ENCODE results near the gene ETV6.
A peak's percentile ranks its signal among the peaks of the same experiment; 100 is the strongest.

Gene ETV6

DNA sequence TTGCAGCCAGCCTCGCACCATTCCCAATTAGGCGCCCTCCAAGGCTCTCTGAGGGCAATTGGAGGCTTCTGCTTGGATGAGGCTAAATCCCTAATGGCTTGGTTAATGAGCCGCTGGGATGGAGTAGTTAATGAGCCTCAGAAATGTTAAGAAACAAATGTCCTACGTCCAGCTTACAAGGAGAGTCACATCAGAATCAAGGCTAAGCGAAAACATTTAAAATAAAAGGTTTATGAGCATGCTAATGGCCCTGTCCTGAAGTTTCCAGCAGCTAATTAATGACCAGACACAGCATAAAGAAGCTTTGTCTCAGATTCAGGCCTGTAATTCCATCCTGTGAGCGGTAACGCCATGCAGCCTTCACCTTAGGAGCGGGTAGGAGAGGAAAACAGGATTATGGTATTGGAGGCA is 220.6 kb downstream of the ETV6 start:
- no peak for DNase-seq

DNA sequence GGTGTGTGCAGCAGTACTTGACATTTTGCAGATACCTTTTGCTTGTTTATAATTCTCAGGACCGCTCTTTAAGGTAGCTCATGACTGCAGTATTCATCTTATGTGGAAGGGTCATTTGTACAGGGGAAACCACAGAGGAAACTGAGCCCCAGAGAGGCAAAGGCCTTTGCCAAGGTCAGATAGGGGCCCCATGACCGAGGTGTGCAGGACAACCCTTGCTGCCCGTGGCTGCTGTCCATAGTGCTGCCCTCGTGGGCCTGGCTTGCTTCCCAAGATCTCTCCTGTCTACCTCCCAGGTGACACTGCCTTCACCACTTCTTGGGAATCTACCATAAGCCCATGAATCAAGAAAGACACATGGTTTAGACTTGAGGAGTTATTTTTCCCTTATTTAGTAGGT is 222.6 kb downstream of the ETV6 start:
- no peak for DNase-seq

DNA sequence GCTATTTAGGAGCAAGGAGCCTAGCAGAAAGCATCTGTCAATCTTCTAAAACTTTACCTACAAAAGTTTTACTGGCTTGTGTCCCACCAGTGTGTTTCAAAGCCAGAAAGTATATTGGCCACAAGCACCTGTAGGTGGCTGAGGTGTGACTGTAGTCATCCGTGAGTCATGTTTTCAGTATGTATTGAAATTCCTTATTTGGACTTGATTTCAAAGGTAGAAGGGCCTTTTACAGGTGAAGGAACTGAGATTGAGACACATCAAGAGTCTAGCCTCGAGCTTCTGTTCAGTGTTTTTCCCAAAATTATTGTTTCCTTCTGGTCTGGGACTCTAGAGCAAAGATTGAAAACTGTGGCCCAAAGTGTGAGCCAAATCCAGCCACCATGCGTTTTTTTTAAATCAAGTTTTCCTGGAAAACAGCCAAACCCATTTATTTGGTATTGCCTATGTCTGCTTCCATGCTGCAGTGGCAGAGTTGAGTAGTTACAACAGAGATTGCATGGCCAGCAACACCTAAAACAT is 226.0 kb downstream of the ETV6 start:
- peak in 1 of 2 experiments; percentile 24 for DNase-seq

DNA sequence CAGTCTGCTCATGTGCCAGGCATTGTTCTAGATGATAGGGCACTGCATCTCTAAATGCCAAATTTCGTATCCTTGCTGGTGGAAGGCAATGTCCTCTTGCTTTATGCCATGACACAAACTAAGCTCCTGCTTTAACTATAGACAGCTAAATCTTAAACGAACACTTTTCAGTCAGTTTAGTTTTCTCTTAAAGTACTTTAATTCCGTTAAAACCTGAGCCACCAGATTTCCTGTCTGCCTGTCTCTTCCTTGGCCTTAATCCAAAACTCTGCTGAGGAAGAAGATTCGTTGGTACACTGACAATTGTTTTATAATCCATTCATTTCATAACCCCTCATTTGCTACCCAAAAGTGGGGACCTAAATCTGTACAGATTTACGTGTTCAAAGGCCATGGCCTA is 226.8 kb downstream of the ETV6 start:
- no peak for DNase-seq

DNA sequence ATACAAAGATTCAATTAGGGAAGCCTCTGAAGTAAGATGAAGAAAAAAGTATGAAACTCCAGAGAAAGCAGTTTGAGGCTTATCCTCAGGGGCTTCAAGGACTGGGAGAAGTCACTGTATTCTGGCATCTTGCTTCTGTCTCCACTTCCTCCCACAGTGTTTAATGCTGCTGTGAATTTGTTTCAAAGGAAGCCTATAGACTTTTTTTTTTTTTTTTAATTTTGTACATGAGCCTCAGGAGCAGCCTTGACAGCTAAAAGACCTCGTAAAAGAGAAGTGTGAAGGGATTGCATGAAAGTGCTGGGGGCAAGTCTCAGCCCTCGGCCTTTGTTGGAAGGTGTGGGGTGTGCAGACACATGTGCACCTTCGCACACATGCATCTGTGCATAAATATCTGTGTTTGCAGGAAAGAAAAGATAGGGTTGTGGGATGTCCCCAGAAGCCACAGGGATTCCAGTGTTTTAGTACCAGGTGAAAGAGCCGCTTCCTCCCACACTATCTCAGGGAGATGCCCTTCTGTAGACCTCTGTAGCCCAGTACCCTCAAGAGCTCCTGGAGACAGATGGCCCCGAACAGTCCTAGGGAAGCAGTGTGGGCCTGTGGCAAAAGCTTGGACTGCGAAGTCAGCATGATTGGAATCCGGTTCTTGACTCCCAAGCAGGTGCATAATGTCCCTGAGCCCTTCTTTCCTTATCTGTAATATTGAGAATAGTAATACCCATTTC is 227.8 kb downstream of the ETV6 start:
- DNase-seq: no peak

DNA sequence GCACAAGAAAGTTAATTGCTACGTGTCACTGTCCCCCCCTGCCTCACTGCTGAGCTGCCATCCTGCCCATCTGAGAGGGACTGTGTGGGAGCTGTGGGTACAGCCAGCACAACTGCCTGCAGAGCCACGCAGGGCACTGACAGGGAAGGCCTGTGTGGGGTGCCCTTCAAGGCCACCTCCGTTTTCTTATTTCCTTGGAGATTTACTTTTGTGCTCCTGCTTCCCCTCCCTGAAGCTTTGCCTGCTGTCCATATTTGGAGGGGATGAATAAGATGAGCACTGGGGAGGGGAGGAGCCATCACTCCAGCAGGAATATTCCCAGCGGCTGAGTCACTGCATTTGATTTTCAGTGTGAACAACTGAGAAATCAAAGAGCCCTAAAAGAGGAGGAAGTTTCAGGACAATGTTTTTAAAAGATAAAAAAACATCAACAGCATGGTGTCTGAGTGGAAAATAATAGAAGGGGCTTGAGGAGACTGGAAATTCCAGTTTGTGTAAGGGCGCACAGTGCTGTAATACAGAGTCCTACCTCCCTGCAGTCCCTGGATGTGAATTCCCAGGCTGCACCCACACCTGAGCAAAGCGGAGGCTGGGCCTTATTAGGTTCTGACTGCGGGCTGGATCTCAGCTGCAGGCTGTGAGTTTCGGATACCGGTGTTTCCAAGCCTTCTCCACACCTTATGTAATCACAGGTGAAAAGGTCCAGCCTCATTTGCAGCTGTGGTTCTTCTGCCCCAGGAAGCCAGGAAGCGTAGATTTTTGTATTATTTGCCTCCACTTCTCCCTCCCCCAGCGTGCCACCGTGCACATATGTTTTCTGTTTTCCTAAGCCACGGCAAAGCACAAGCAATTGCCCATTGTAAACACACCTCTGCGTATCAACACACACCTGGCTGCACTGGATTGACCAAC is 228.7 kb downstream of the ETV6 start:
- DNase-seq: no peak

DNA sequence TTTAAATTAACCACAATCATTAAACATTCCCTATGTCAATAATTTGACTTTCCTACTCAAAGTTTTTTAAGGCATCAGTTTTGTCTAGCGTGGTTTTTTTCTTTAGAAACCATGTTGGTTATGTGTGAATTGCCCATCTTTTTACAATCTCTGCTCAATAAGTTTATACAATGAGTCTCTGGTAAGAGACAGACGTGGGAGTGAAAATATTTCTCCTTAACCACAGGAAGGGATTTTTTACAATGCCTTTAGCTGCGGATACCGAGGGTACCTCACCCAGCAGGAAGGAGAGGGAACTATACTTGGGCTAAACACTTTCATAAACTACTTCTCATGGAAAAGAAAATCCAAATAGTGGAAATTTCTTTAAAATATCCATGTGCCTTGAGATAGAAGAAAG is 229.8 kb downstream of the ETV6 start:
- no peak for DNase-seq

DNA sequence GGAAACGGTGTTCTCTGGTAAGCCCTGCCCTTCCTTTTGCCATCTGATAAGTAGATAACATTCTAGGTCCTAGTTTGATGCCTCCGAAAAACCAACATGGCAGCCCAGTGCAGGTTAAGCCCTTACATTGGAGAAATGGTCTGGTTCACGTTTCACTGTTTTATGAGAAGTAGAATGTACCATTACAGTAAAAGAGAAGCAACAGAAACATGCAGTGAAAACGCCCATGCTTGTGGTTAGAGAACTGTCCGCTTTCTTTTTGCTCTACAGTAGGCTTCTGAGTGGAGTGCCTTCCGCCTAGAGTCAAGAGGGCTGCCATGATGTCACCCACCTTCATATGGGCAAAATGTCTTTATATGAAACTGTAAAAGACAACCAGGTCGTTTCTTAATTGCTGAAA is 230.9 kb downstream of the ETV6 start:
- no peak for DNase-seq

DNA sequence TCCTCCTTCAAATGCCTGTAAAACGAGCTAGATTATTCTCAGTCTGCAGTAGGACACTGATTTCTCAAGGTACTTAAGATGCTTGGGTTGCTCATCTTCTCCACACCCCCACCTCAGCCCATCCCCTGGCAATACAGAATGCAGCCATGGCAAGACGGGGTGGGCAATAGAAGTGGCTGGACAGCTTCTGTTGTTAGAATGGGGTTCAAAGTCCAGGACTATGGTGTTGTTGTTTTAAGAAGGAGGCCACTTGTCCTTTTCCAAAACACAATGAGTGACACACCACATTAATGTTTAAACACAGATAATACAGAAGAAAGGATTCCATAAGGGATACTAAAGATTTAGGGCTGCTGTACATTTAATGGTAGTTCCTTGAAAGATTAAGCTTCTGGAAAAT is 232.4 kb downstream of the ETV6 start:
- no peak for DNase-seq

DNA sequence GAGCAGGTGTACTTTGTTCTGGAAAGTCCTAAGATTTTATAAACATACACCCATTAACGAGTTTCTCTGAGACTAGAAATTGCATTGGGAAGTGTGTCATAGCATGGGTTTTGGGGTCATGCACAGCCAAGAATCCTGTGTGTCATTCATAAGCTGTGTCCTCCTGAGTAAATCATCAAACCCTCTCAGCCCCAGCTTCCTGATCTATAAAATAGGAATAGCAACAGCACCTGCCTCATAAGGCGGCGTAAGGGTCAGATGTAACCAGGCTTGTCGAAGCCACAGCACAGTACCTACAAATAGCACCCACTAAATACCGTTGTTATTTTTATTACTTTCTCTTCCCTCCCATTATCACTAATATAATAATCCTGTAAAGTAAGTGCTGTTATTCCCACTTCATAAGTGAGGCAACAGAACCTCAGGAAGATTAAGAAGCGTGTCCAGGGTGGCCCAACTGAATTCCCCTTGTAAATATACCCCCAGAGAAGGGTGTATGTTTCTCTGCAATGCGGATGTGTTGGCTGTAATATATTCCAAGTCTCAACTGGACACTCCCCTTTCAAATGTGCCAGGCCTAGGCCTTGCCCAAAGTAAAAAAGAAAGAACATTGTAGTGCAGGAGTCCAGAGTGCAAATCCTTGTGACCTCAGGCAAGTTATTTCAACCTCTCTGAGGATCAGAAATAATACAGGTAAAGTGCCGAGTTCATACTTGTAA is 233.0 kb downstream of the ETV6 start:
- no peak for DNase-seq

DNA sequence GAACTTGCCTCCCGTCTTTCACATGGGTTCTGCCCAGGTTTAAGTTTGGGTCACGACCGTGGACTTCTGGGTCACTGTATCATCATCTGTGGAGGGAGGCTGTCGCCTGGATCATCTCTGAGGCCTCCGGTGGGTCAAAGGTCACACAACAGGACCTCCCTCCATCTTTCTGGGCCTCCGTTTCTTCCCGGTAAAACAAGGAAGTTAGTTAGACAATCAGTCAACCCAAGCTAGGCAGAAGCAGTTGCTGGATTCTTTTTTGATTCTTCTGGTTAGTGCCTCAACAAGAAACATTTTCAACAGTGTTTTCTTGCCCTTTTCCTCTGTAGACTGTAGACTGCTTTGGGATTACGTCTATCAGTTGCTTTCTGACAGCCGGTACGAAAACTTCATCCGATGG is 234.6 kb downstream of the ETV6 start:
- no peak for DNase-seq

DNA sequence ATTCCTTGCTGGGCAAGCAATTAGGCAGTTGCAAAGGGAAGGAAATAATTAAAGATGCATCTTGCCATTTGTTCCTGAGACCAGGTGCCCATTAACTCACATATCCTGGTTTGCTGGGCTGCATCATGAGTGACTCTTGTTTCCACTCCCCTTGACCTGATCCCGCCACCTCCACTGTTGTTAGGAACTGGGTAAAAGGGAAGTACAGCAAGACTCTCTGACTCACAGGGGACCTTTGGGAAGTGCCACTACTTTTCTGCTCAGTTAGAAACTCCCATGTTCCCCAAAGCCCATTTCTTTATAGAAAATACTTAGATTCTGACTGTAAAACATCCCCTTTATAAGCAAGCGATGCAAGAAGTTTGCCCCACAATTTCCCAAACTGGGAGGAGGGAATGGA is 235.2 kb downstream of the ETV6 start:
- no peak for DNase-seq

DNA sequence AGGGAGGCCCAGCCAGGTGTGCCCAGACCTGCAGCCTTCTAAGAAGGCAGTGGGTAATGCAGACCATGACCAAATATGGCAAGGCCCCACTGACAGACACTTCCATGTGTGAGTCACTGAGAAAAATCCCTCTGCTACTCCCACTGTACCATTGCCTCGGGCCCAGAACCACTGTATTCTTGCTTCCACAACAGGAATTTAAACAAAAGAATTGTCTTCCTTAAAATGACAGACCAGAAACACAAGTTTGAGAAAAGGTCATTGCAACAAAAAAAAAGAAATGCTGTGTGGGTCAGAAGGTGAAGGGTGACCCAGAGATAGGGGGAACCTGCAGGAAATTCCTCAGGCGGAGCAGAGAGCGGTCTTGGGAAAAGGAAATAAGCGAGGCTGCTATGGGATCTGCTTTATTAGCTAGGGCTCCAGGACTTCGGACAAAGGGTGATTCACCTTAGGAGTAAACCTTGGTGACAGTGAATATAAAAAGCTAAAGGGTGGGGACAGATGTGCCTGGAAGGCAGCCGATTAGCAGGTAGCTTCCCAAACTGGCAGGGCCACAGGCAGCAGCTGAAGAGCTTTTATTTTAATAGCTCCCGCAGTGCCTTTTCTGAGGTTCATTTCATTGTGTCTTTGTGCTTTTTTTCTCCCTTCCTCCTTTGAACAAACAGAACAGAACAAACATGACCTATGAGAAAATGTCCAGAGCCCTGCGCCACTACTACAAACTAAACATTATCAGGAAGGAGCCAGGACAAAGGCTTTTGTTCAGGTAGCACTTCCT is 236.0 kb downstream of the ETV6 start:
- no peak for DNase-seq

DNA sequence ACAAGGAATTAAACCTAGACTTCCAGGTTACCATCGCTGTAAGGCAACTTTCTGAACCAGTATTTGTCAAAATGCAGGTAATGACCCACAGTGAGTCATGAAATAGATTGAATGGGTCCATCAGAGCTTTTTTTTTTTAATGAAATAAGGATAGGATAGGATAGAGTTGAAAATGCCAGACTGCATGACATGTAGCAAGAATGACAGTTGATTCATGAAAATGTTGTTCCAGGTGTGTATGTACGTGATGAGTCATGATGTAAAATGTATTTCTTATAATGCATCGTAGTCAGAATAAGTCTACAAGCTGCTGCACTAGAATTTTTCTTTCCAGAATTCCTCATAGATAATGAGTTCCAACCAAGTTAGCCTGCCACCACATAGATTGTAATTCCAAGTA is 236.9 kb downstream of the ETV6 start:
- DNase-seq: no peak

DNA sequence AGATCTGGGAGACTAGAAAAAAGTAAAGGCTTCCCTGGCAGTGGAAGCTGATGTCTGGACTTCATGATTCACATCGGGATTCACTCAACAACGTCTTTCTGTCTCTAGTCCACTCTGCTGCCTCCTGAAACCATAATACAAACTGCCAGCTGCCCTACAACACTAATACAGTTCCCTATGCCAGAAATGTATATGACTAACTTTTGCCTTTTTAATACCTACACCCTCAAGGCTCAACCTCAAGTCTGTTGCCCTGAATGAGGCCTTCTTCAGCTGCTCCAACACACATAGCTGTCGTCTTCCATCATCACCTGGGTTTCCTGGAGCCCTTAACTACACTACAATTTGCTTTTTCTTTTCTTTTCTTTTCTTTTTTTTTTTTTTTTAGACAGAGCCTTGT is 238.6 kb downstream of the ETV6 start:
- DNase-seq: no peak

DNA sequence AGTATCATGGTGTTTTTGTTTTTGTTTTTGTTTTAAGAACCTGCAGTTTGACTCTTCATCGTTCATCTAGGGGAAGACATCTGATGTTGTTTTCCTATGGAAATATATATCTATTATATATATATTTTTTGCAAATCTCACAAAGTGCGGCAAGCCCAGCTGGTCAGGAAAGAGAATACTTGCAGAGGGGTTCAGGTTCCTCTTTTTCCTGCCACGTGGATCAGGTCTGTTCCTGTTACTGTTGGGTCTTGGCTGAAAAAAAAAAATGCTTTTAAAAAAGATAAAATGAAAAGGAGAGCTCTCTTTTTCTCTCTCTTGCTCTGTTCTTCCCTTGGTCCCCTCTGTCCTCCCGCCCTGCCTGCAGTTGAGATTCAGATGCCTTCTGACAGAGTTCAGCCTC is 241.9 kb downstream of the ETV6 start:
- no peak for DNase-seq

DNA sequence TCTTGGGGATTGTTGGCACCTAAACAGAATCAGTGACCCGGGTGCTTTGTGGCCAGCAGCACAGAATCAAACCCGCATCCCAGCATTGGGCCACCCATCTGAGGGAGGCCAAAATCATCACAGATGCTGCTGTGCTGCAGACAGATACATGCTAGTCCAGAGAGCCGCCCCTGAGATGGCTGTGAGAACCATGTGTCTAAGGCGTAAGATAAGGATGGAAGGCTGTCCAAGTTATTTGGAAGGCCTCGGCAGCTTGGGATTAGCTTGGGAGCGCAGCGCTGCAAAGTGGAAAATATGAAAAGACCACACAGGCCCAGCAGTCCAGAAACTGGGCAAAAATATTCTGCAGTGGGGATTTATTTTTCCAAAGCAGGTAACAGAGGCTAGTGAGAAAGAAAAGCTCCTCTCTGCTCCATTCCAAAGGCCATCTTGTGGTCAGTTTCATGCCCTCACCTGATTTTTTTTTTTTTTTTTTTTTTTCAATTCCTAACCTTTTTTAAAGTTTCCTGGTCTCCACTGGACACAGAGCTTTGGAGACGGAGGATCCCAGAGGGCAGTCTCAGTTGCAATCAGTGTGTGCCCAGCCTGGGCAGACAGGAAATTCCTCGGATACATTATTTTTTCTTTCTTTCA is 242.4 kb downstream of the ETV6 start:
- no peak for DNase-seq

DNA sequence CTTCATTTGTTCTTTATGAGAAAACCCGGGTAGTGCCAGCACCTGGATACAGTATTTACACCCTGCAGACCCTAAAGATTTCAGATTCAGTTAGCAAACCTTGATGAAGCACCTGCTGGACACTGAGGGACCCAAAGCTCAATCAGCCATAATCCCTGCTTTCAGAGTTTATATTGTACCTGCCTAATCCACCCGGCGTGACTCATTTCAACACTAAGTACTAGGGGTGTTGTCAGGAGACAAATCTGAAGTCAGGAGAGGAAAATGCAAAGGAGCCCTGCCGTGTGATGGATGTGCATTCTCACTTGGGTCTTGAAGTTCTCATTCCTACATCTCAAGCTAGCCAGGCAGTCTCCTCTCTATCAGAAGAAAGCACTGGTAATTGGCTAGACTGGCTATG is 244.5 kb downstream of the ETV6 start:
- no peak for DNase-seq

DNA sequence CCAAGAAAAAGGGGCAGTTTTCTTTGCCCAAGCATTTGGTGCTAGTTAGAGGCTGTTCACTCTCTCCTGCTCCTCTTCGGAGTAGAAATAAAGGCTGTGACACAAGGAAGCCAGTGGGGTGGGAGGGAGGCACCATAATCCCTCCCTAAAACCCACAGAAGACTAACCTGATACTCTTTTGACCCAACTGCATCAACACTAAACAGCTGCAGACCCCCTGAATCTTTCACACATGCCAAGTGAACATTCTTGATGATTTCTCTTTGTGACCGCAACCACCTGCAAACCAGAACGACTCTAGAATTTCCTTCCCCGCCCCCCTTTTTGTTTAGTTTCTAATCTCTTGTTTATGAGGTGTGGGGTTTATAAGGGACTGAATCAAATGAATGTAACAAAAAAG is 245.4 kb downstream of the ETV6 start:
- no peak for DNase-seq

DNA sequence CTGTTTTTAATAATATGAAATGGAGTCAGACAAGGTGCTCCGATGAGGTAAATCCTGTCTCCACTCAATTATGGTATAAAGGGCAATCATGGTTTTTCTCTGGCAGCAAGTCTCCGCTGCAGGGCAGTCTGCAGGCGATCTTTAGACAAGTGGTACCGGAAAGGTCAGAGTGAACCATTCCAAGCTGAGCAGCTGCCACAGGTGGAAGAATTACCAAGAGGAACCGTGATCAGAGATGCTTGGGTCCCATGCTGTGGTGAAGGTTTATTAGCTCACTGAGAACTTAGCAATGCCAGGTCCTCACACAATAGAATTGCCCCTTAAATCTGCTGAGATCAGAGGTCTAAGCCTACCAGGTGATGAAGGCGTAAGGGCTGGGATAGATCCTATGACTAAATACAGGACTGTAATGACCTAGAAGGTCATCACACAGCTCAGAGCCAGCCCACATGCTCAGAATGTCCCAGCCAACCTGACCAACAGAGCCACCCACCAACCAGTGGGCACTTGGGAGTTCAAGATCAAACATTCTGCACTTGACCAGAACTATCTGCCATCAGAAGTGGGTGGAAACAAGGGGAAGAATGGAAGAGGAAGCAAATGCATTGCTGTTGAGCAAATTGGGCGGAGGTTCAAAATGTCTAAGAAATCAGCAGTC is 246.1 kb downstream of the ETV6 start:
- DNase-seq: no peak

DNA sequence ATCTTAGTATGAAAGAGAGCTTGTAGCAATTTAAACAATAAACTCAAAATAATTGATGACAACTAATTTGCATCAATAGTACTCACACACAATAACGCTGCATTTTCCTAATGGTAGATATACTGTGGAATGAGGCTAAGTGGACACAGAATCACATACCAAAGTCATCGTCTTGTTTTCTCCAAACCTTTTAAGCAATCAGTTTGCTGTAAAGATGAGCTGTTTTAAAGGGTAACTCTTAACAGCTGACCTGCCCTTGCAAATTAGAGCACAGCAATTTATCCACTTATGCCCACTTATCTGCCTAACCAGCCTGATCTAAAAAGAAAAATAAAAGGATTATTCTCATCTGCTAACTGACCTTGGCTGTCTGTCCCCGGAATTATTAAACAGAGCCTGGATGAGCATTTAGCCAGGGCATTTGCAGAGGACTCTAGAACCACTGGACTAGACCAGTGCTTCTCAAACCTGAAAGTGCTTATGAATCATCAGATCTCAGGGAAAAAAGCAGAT is 247.0 kb downstream of the ETV6 start:
- no peak for DNase-seq

Measured in stimulated activated CD4-positive, alpha-beta T cell treated with anti-CD3 and anti-CD28 coated beads, Interleukin-4, amount 100 ng/mL, for 4 hours (primary cell).